Breast epithelium (tissue), 4 donors: ENCODE data around the gene GPR143. TPM values are rescaled to one million over a fixed set of nuclear protein-coding genes. Genes with fewer than 3 reads are reported as not detected.
A peak's percentile ranks its signal among the peaks of the same experiment; 100 is the strongest.
"Not testable (repeated sequence)": the region's sequence is repeated elsewhere in the genome, so short reads cannot be mapped to it uniquely, and the experiment has no call there.

Experiments
- DNase-seq, 2 donors: peaks; one replicate each; pipeline ENCODE4 v3.0.0-alpha.2; 2019; ENCODE audit warnings: low spot score in 2 of 2
- H3K27ac ChIP-seq, 2 donors: fragments of 200-600 bp; sonication (generic) in 1 of 2; one replicate each; pipeline ENCODE4 v1.5.1; 2016 to 2019; ENCODE audit warnings: mild to moderate bottlenecking in 1 of 2
- H3K27me3 ChIP-seq, 2 donors: fragments of 200-600 bp; sonication (generic) in 1 of 2; one replicate each; pipeline versions ENCODE4 v1.5.1 to v1.6.0; 2017 to 2019; ENCODE audit warnings: control low read depth in 1 of 2, mild to moderate bottlenecking in 1 of 2
- H3K36me3 ChIP-seq: fragments of 200-600 bp; one replicate; pipeline ENCODE4 v1.5.1; 2019
- H3K4me1 ChIP-seq, 2 donors: fragments of 200-600 bp; sonication (generic); one replicate each; pipeline ENCODE4 v1.5.1; 2016 to 2019; ENCODE audit warnings: control low read depth in 1 of 2
- H3K4me3 ChIP-seq, 3 donors: fragments of 200-600 bp; sonication (generic); 1 replicate in 2 of 3; 2 replicates in 1 of 3; pipeline ENCODE4 v1.5.1; 2016 to 2019; ENCODE audit warnings: mild to moderate bottlenecking in 3 of 3, moderate library complexity in 2 of 3
- H3K9me3 ChIP-seq, 2 donors: fragments of 200-600 bp; sonication (generic) in 1 of 2; one replicate each; pipeline ENCODE4 v1.5.1; 2016 to 2019; ENCODE audit warnings: control low read depth in 1 of 2
- CTCF ChIP-seq, 3 donors: fragments of 450-650 bp; IDR thresholded peaks; one replicate each; pipeline ENCODE4 v1.5.1; 2016 to 2017; ENCODE audit warnings: antibody characterized with exemption in 3 of 3, mild to moderate bottlenecking in 3 of 3, moderate library complexity in 3 of 3
- POLR2A ChIP-seq: fragments of 450-650 bp; IDR thresholded peaks from one replicate; pipeline ENCODE4 v1.6.1; 2016; ENCODE audit warnings: antibody characterized with exemption, mild to moderate bottlenecking, moderate library complexity
- POLR2AphosphoS5 ChIP-seq, 3 donors: sonication (generic); formaldehyde crosslinking; IDR thresholded peaks; one replicate each; pipeline ENCODE4 v1.6.1; 2017; ENCODE audit warnings: antibody characterized with exemption in 3 of 3
- intact Hi-C: fragments of 100-400 bp; cut with DNase I; formaldehyde crosslinking; loops from one replicate; pipeline ENCODE4 v1.15.1; 2023; ENCODE audit warnings: low total_unique reads
- total RNA-seq, 3 donors: library from RNA; depleted of rRNA; stranded (reverse); fragments of >200 nt; gene quantifications; one replicate each; pipeline ENCODE4 v1.1.0, GENCODE V29; 2016

The GPR143 gene
- 1 to 10 TPM in 2 of 3 donors, not detected in 1; 3.4 to 3.6 TPM for total RNA-seq

GRCh38 chrX:9765737-9766097, at the start of gene GPR143:
Gene GPR143 (minus strand): TSS chrX:9765847. CDS start chrX:9765817, 30 bp downstream.
- Histone ChIP-seq H3K4me1 (no peaks in the 10 kb centered on the region), H3K9me3 (peaks cover 5 to 7% of the 10 kb centered on the region in 2 donors), H3K27me3 (peaks cover 0 to 42% of the 10 kb centered on the region in 2 donors), H3K27ac (no peak within 1 kb of the TSS), H3K36me3 (no peaks in the 10 kb centered on the region), H3K4me3 (peak within 1 kb of the TSS in 2 of 3 donors; percentile 18 to 45)
- intact Hi-C loops, result no loop called here
- DNase-seq, result no peak
- no peak for TF ChIP-seq POLR2A
- no peak for TF ChIP-seq CTCF (IDR thresholded peaks at IDR 0.05)
- no peak for TF ChIP-seq POLR2AphosphoS5 (IDR thresholded peaks at IDR 0.05)

GRCh38 chrX:9811086-9811485, 45.4 kb upstream of the GPR143 start:
- H3K36me3 ChIP-seq, H3K27me3 ChIP-seq, H3K4me3 ChIP-seq, intact Hi-C loops, DNase-seq, H3K9me3 ChIP-seq, H3K27ac ChIP-seq, H3K4me1 ChIP-seq: not testable (repeated sequence)

- intact Hi-C loops, H3K4me1 ChIP-seq, DNase-seq, H3K27me3 ChIP-seq, H3K4me3 ChIP-seq, H3K27ac ChIP-seq, H3K36me3 ChIP-seq, H3K9me3 ChIP-seq: not testable (repeated sequence)
These were observed 44.2 kb upstream of the GPR143 start for GRCh38 chrX:9809876-9810275.

- peaks cover 0 to 3% of the 10 kb centered on the region in 2 donors for H3K27me3 ChIP-seq
- H3K9me3 ChIP-seq, result peaks cover 0 to 4% of the 10 kb centered on the region in 2 donors
- H3K36me3 ChIP-seq, result no peaks in the 10 kb centered on the region
- no peak overlapping the region for H3K27ac ChIP-seq
- H3K4me3 ChIP-seq, result no peak overlapping the region
- no peak for DNase-seq
- no peaks in the 10 kb centered on the region for H3K4me1 ChIP-seq
- intact Hi-C loops, result no loop called here
- TF ChIP-seq CTCF (IDR thresholded peaks at IDR 0.05), result no peak
- no peak for TF ChIP-seq POLR2AphosphoS5 (IDR thresholded peaks at IDR 0.05)
- TF ChIP-seq POLR2A, result no peak
These were observed 41.9 kb upstream of the GPR143 start for GRCh38 chrX:9807355-9808182.

GRCh38 chrX:9805956-9806355, 40.3 kb upstream of the GPR143 start:
- intact Hi-C loops, result no loop called here
- peaks cover 0 to 3% of the 10 kb centered on the region in 2 donors for H3K27me3 ChIP-seq
- H3K9me3 ChIP-seq, result peaks cover 0 to 4% of the 10 kb centered on the region in 2 donors
- TF ChIP-seq CTCF (IDR thresholded peaks at IDR 0.05) (no peak), POLR2A (no peak), POLR2AphosphoS5 (IDR thresholded peaks at IDR 0.05) (no peak)
- no peaks in the 10 kb centered on the region for H3K4me1 ChIP-seq
- no peak for DNase-seq
- no peaks in the 10 kb centered on the region for H3K36me3 ChIP-seq
- H3K4me3 ChIP-seq, result no peak overlapping the region
- no peak overlapping the region for H3K27ac ChIP-seq

- no peak for TF ChIP-seq POLR2A
- TF ChIP-seq CTCF (IDR thresholded peaks at IDR 0.05), result no peak
- no peak for TF ChIP-seq POLR2AphosphoS5 (IDR thresholded peaks at IDR 0.05)
- DNase-seq, result no peak
- Histone ChIP-seq H3K27ac (no peak overlapping the region), H3K36me3 (no peaks in the 10 kb centered on the region), H3K9me3 (peaks cover 7 to 10% of the 10 kb centered on the region in 2 donors), H3K4me3 (no peak overlapping the region), H3K27me3 (peaks cover 0 to 3% of the 10 kb centered on the region in 2 donors), H3K4me1 (no peaks in the 10 kb centered on the region)
- intact Hi-C loops, result no loop called here
These were observed 38.8 kb upstream of the GPR143 start for GRCh38 chrX:9804444-9804843.
